ENCODE results near the gene DUS1L. TPM values are rescaled to one million over a fixed set of nuclear protein-coding genes. Genes with fewer than 3 reads are reported as not detected.

DUS1L gene
- total RNA-seq, 1 experiment from 2014 or later = 176 TPM

DNA sequence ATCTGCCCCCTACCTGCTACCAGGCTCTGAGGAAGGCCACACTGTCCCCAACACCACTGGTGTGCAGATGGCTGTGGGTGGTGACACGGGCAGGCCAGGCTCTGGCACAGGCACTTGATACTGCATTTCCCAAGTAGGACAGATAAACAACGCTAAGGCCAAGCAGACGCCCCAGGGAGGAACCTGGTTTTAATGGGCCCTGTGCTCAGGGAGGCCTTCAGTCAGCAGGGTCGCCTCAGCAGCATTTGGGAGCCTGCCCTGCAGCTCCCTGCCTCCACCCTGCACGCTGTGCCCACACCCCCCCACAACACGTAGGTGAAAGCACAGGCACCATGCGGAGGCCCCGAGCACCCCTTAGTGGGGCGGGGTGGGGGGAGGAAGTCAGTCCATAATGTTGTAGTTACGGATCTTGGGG, 35.7 kb upstream of the DUS1L start:
- Histone ChIP-seq H2AFZ (ENCODE audit: low read depth, low read length, poor library complexity, severe bottlenecking) (no peak overlapping the region), H3K4me1 (ENCODE audit: control insufficient read depth in 1 of 2, insufficient read depth in 2 of 2, low read length in 2 of 2) (peaks cover 37 to 66% of the 10 kb centered on the region in 2 experiments), H3K9ac (ENCODE audit: low read length) (0 out of 2 replicates have a peak overlapping the region, but pooled peaks have one; percentile 9), H3K9me2 (ENCODE audit: insufficient read depth) (no peaks in the 10 kb centered on the region), H3K4me3 (replicated peaks in 1 of 2; ENCODE audit: low read depth in 1 of 2, low read length in 2 of 2) (no peak overlapping the region), H3K27ac (ENCODE audit: low read depth, low read length) (peak overlapping the region; percentile 99; the same call in 1 of the 2 replicates), H4K20me1 (ENCODE audit: insufficient read depth) (no peaks in the 10 kb centered on the region; the same call in 1 of the 2 replicates), H3K9me3 (ENCODE audit: control insufficient read depth in 1 of 2, insufficient read depth in 1 of 2, low read depth in 1 of 2, low read length in 2 of 2) (no peaks in the 10 kb centered on the region), H3K27me3 (ENCODE audit: insufficient read depth, low read length) (no peaks in the 10 kb centered on the region), H3K79me2 (ENCODE audit: insufficient read depth, low read length) (peaks cover 37% of the 10 kb centered on the region), H3K4me2 (ENCODE audit: low read length) (no peak overlapping the region), H3K36me3 (ENCODE audit: control insufficient read depth in 1 of 2, insufficient read depth in 2 of 2, low read length in 2 of 2) (peaks cover 0 to 21% of the 10 kb centered on the region in 2 experiments; a peak in 1 of 4 replicates)
- RAD21 ChIA-PET (ENCODE audit: low non-redundant PET in 1 of 2, low total read pairs in 2 of 2, uncharacterized antibody in 2 of 2, unreplicated experiment in 2 of 2) = no interaction called here
- no TSS peak for BruUV-seq (replicated peaks)
- POLR2A ChIA-PET = no interaction called here
- TF ChIP-seq SP1 (IDR thresholded peaks at IDR 0.05; ENCODE audit: low read depth) (no peak), JUND (IDR thresholded peaks at IDR 0.05) (no peak), CBX3 (IDR thresholded peaks at IDR 0.05; ENCODE audit: low read depth) (no peak), SIN3A (IDR thresholded peaks at IDR 0.05; ENCODE audit: low read depth) (no peak), ZNF274 (IDR thresholded peaks at IDR 0.05; ENCODE audit: low read depth, low read length) (no peak), CEBPB (IDR thresholded peaks at IDR 0.05; ENCODE audit: low read depth) (no peak), SRF (IDR thresholded peaks at IDR 0.05; ENCODE audit: low read depth) (no peak), EGR1 (IDR thresholded peaks at IDR 0.05; ENCODE audit: low read depth) (no peak), ELF1 (IDR thresholded peaks at IDR 0.05; ENCODE audit: borderline replicate concordance, low read depth) (no peak), FOSL1 (IDR thresholded peaks at IDR 0.05; ENCODE audit: low read depth) (no peak), EZH2phosphoT487 (IDR thresholded peaks at IDR 0.05; ENCODE audit: borderline replicate concordance) (no peak), POLR2A (IDR thresholded peaks at IDR 0.05; ENCODE audit: borderline replicate concordance, extremely low read depth, insufficient read depth, insufficient read length) (no peak), TCF7L2 (IDR thresholded peaks at IDR 0.05; ENCODE audit: borderline replicate concordance, extremely low read depth, insufficient read depth, insufficient read length) (no peak)
- TF ChIP-seq, protein P1, sequence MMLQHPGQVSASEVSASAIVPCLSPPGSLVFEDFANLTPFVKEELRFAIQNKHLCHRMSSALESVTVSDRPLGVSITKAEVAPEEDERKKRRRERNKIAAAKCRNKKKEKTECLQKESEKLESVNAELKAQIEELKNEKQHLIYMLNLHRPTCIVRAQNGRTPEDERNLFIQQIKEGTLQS (IDR thresholded peaks at IDR 0.05) = no peak
- TF ChIP-seq, protein P2, sequence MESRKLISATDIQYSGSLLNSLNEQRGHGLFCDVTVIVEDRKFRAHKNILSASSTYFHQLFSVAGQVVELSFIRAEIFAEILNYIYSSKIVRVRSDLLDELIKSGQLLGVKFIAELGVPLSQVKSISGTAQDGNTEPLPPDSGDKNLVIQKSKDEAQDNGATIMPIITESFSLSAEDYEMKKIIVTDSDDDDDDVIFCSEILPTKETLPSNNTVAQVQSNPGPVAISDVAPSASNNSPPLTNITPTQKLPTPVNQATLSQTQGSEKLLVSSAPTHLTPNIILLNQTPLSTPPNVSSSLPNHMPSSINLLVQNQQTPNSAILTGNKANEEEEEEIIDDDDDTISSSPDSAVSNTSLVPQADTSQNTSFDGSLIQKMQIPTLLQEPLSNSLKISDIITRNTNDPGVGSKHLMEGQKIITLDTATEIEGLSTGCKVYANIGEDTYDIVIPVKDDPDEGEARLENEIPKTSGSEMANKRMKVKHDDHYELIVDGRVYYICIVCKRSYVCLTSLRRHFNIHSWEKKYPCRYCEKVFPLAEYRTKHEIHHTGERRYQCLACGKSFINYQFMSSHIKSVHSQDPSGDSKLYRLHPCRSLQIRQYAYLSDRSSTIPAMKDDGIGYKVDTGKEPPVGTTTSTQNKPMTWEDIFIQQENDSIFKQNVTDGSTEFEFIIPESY (IDR thresholded peaks at IDR 0.05; ENCODE audit: extremely low read depth, insufficient replicate concordance, low read length) = no peak
- TF ChIP-seq, protein P3, sequence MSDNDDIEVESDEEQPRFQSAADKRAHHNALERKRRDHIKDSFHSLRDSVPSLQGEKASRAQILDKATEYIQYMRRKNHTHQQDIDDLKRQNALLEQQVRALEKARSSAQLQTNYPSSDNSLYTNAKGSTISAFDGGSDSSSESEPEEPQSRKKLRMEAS (IDR thresholded peaks at IDR 0.05) = no peak
- TF ChIP-seq, protein P4, sequence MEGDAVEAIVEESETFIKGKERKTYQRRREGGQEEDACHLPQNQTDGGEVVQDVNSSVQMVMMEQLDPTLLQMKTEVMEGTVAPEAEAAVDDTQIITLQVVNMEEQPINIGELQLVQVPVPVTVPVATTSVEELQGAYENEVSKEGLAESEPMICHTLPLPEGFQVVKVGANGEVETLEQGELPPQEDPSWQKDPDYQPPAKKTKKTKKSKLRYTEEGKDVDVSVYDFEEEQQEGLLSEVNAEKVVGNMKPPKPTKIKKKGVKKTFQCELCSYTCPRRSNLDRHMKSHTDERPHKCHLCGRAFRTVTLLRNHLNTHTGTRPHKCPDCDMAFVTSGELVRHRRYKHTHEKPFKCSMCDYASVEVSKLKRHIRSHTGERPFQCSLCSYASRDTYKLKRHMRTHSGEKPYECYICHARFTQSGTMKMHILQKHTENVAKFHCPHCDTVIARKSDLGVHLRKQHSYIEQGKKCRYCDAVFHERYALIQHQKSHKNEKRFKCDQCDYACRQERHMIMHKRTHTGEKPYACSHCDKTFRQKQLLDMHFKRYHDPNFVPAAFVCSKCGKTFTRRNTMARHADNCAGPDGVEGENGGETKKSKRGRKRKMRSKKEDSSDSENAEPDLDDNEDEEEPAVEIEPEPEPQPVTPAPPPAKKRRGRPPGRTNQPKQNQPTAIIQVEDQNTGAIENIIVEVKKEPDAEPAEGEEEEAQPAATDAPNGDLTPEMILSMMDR (IDR thresholded peaks at IDR 0.05 in 2 of 3, conservative IDR thresholded peaks at IDR 0.05 in 1 of 3; ENCODE audit: borderline replicate concordance in 1 of 3, insufficient read depth in 1 of 3, low read depth in 2 of 3, low read length in 2 of 3) = no peak
- intact Hi-C loops (cut with micrococcal nuclease) = no loop called here
- ATAC-seq (no peak), DNase-seq (ENCODE audit: low read depth, low spot score) (no peak)
- CTCF ChIA-PET = no interaction called here
